Tibial nerve (tissue), 4 donors: ENCODE measurements around the gene MRGPRD. TPM values are rescaled to one million over a fixed set of nuclear protein-coding genes. Genes with fewer than 3 reads are reported as not detected.
"Not testable (repeated sequence)": the region's sequence is repeated elsewhere in the genome, so short reads cannot be mapped to it uniquely, and the experiment has no call there.

Experiments
- DNase-seq, 2 donors: peaks; one replicate each; pipeline ENCODE4 v3.0.0-alpha.2; 2019; ENCODE audit warnings: low spot score in 2 of 2
- H3K27ac ChIP-seq, 4 donors: fragments of 200-600 bp; sonication (generic) in 3 of 4; one replicate each; pipeline ENCODE4 v1.5.1; 2017 to 2019; ENCODE audit warnings: mild to moderate bottlenecking in 1 of 4
- H3K27me3 ChIP-seq, 2 donors: fragments of 200-600 bp; sonication (generic) in 1 of 2; one replicate each; pipeline versions ENCODE4 v1.5.1 to v1.6.0; 2017 to 2019
- H3K36me3 ChIP-seq, 3 donors: fragments of 200-600 bp; sonication (generic); one replicate each; pipeline ENCODE4 v1.5.1; 2018 to 2019
- H3K4me1 ChIP-seq, 4 donors: fragments of 200-600 bp; sonication (generic) in 3 of 4; one replicate each; pipeline ENCODE4 v1.5.1; 2017 to 2019
- H3K4me3 ChIP-seq, 4 donors: fragments of 200-600 bp; sonication (generic) in 3 of 4; one replicate each; pipeline ENCODE4 v1.5.1; 2017 to 2019; ENCODE audit warnings: mild to moderate bottlenecking in 1 of 4, moderate library complexity in 1 of 4
- H3K9me3 ChIP-seq, 4 donors: fragments of 200-600 bp; sonication (generic) in 3 of 4; one replicate each; pipeline ENCODE4 v1.5.1; 2017 to 2019
- EP300 ChIP-seq, 2 donors: sonication (generic); formaldehyde crosslinking; IDR thresholded peaks; one replicate each; pipeline ENCODE4 v1.6.1; 2017; ENCODE audit warnings: antibody characterized with exemption in 2 of 2, mild to moderate bottlenecking in 1 of 2
- POLR2A ChIP-seq, 2 donors: fragments of 450-650 bp; IDR thresholded peaks; one replicate each; pipeline ENCODE4 v1.6.1; 2017; ENCODE audit warnings: antibody characterized with exemption in 2 of 2, mild to moderate bottlenecking in 2 of 2, moderate library complexity in 2 of 2
- WGBS, 2 donors: methylation state at CpG; one replicate each; pipeline ENCODE4 v1.1.5; 2018; 5-methylcytosine and 5-hydroxymethylcytosine counted together
- total RNA-seq, 4 donors: library from RNA; depleted of rRNA; stranded (reverse); fragments of >200 nt; gene quantifications; one replicate each; pipeline ENCODE4 v1.1.0, GENCODE V29; 2016
- TF ChIP-seq, protein P1 (sequence below), 5 experiments: fragments of 200-600 bp in 3 of 5; fragments of 450-650 bp in 2 of 5; sonication (generic) in 3 of 5; IDR thresholded peaks; one replicate each; pipeline ENCODE4 v1.5.1; 2016 to 2019; ENCODE audit warnings: antibody characterized with exemption in 5 of 5, mild to moderate bottlenecking in 3 of 5, moderate library complexity in 2 of 5

The MRGPRD gene
- total RNA-seq, 4 donors from 2014 or later, result not detected

DNA sequence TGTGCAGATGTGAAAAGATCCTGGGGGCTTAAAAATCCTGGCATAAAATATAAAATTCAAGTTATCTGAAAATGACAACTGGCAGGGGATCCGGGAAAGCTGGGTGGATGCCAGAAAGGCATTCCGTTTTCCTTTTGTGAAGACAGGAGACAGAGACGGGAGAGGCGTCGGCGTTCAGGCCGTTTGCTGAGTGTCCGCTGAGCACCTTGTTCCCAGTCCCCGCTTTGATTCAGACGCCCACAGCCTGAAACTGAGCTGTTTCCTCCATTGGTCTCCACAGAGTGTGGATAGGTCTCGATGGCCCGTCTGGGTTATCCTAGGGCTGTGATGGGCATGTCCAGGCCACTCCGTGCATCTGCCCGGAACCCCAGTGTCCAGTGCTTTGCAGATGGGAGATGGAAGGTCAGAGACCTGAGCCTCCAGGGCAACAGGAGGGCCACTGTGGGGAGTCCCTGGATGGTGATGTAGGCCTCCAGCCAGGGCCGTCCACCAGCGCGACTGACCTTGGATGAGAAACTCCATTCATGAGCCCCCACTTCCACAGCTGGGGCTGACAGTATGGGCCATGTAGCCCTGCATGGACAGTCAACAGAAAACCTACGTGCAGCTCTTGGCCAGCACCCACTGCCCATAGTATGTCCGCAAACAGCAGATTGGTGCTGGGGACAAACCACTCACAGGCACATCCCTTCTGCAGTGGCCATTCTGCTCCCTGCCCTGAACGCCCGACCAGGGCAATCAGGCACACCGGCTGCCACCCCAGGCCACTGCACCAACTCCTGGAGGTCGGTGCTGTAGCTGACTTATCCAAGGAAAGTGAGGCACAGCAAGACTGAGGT, 20.7 kb upstream of the MRGPRD start:
- H3K9me3 ChIP-seq, result no peaks in the 10 kb centered on the region
- H3K27ac ChIP-seq, result peak overlapping the region; percentile 75 to 95 (median 84)
- 64 to 81% methylated on average over 19 to 23 of the region's 23 CpGs for WGBS, 2 donors
- H3K27me3 ChIP-seq, result no peaks in the 10 kb centered on the region
- peaks cover 0 to 26% (median 0%) of the 10 kb centered on the region in 3 donors for H3K36me3 ChIP-seq
- H3K4me3 ChIP-seq, result no peak overlapping the region
- peaks cover 0 to 70% (median 49%) of the 10 kb centered on the region in 4 donors for H3K4me1 ChIP-seq
- peak in 1 of 2 donors; percentile 15 for DNase-seq
- TF ChIP-seq EP300 (IDR thresholded peaks at IDR 0.05), result no peak
- TF ChIP-seq, protein P1, sequence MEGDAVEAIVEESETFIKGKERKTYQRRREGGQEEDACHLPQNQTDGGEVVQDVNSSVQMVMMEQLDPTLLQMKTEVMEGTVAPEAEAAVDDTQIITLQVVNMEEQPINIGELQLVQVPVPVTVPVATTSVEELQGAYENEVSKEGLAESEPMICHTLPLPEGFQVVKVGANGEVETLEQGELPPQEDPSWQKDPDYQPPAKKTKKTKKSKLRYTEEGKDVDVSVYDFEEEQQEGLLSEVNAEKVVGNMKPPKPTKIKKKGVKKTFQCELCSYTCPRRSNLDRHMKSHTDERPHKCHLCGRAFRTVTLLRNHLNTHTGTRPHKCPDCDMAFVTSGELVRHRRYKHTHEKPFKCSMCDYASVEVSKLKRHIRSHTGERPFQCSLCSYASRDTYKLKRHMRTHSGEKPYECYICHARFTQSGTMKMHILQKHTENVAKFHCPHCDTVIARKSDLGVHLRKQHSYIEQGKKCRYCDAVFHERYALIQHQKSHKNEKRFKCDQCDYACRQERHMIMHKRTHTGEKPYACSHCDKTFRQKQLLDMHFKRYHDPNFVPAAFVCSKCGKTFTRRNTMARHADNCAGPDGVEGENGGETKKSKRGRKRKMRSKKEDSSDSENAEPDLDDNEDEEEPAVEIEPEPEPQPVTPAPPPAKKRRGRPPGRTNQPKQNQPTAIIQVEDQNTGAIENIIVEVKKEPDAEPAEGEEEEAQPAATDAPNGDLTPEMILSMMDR (IDR thresholded peaks at IDR 0.05), result no peak
- TF ChIP-seq POLR2A (IDR thresholded peaks at IDR 0.05), result no peak

DNA sequence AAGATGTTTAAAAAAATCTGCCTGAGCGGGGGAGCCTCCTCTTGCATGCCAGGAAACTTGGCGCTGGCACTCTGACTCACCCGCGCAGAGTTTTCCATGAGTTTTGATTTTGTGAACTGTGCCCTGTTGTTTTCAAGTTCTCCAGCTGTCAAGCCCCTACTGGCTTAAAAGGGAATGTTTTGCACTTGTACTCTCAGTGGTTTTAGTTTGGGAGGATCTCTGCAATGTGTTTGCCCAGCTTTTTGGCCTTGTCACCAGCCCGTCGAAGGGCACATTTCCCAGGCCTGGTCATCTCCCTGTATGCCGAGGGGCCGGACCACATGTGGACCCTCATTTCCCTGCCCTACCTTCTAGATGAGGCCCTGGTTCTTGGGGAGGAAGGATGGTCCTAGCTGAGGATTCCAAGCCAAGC, 20.1 kb upstream of the MRGPRD start:
- Histone ChIP-seq H3K27me3 (no peaks in the 10 kb centered on the region), H3K4me1 (peaks cover 0 to 70% (median 48%) of the 10 kb centered on the region in 4 donors), H3K36me3 (peaks cover 0 to 20% (median 0%) of the 10 kb centered on the region in 3 donors), H3K27ac (peak overlapping the region; percentile 75 to 95 (median 84)), H3K9me3 (no peaks in the 10 kb centered on the region), H3K4me3 (no peak overlapping the region)
- WGBS, 2 donors, result 11 to 16% methylated on average over 8 of the region's 8 CpGs
- peak; percentile 73 to 77 for TF ChIP-seq EP300 (IDR thresholded peaks at IDR 0.05)
- TF ChIP-seq, protein P1 (IDR thresholded peaks at IDR 0.05), result peak; percentile 38 to 82 (median 74)
- peak in 1 of 2 donors; percentile 30 for TF ChIP-seq POLR2A (IDR thresholded peaks at IDR 0.05)
- DNase-seq, result peak; percentile 58

DNA sequence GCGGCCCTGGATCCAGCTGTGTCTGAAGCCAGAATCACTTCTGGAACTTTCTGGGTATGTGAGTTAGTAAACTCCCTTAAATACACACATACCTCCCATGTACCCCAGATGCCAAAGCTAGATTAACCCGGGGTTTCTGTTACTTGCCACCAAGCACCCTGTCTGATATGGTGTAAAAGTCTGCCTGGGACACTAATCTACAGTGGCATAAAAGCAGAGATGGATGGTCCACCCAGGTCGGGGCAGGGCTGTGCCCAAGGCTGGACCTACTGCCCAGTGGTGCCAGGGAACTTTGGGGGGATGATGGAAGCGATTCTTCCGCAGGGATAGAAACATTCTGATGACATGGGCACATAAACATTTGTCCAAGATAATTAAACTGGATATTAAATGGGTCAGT, 19.6 kb upstream of the MRGPRD start:
- TF ChIP-seq POLR2A (IDR thresholded peaks at IDR 0.05) (no peak), EP300 (IDR thresholded peaks at IDR 0.05) (no peak)
- TF ChIP-seq, protein P1 (IDR thresholded peaks at IDR 0.05), result no peak
- peak in 1 of 2 donors; percentile 11 for DNase-seq

DNA sequence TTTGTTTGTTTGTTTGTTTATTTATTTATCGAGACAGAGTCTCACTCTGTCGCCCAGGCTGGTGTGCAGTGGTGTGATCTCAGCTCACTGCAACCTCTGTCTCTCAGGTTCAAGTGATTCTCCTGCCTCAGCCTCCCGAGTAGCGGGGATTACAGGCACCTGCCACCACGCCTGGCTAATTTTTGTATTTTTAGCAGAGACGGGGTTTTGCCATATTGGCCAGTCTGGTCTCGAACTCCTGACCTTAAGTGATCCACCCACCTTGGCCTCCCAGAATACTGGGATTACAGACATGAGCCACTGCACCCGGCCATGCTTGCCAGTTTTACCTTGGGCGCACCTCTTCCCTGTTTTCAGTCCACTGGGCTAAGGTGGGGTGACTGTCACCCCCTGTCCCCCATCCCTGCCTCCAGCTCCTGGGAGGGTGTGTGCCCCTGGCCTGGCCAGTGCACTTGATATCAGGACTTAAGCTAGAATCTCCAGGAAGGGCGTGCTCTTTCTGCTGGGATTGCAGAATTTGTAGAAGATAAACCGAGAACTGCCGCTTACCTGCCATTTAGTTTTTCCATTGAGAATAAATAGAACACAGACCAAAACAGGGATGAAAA, 19.1 kb upstream of the MRGPRD start:
- not testable (repeated sequence) for H3K4me3 ChIP-seq, H3K27me3 ChIP-seq, H3K36me3 ChIP-seq, H3K9me3 ChIP-seq
- peak in 1 of 2 donors; percentile 9 for DNase-seq
- 90 to 92% methylated on average over 12 of the region's 12 CpGs for WGBS, 2 donors
- Histone ChIP-seq H3K4me1 (peaks cover 0 to 68% (median 48%) of the 10 kb centered on the region in 4 donors), H3K27ac (peak overlapping the region; percentile 75 to 95 (median 84))

More for the DNA sequence above, 19.6 kb upstream of the MRGPRD start:
- Histone ChIP-seq H3K27ac (peak overlapping the region; percentile 75 to 95 (median 84)), H3K4me3 (no peak overlapping the region), H3K4me1 (peaks cover 0 to 70% (median 48%) of the 10 kb centered on the region in 4 donors), H3K27me3 (no peaks in the 10 kb centered on the region), H3K36me3 (peaks cover 0 to 15% (median 0%) of the 10 kb centered on the region in 3 donors), H3K9me3 (no peaks in the 10 kb centered on the region)
- 43 to 55% methylated on average over 5 of the region's 5 CpGs for WGBS, 2 donors

DNA sequence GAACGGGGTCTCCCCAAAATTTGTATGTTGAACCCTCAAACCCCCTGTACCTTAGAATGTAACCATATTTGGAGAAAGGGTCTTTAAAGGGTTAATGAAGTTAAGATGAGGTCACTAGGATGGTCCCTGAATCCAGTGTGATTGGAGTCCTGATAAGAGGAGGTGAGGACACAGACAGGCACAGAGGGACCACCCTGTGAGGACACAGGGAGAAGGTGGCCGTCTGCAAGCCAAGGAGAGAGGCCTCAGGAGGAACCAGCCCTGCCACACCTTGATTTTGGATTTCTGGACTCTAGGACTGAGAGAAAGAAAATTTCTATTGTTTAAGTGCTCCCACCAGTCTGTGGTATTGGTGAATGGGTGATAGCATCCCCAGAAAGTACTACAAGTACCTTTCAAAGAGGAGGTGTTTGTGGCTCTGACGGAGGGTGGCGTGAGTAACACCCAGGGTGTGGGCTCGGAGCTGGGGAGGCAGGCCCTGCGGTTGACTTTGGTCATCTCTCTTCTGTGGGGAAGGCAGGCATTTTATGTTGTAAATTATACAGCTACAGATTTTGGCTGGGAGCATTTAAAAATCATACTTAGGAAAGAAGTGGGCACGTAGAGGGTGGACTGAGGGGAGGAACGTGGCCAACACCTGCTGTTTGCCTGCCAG, 18.4 kb upstream of the MRGPRD start:
- Histone ChIP-seq H3K27ac (peak overlapping the region in 3 of 4 donors; percentile 53 to 95 (median 91)), H3K4me1 (peaks cover 0 to 69% (median 50%) of the 10 kb centered on the region in 4 donors)
- TF ChIP-seq, protein P1 (IDR thresholded peaks at IDR 0.05), result no peak
- TF ChIP-seq EP300 (IDR thresholded peaks at IDR 0.05), result no peak
- no peak for TF ChIP-seq POLR2A (IDR thresholded peaks at IDR 0.05)

More for the DNA sequence above, 18.4 kb upstream of the MRGPRD start:
- H3K27me3 ChIP-seq, result no peaks in the 10 kb centered on the region
- no peaks in the 10 kb centered on the region for H3K9me3 ChIP-seq
- peaks cover 0 to 4% (median 0%) of the 10 kb centered on the region in 3 donors for H3K36me3 ChIP-seq
- no peak for DNase-seq
- no peak overlapping the region for H3K4me3 ChIP-seq
- 85 to 86% methylated on average over 8 of the region's 8 CpGs for WGBS, 2 donors
